Heart right ventricle (tissue), 16 donors: ENCODE measurements around the gene JMJD7. TPM values are rescaled to one million over a fixed set of nuclear protein-coding genes. Genes with fewer than 3 reads are reported as not detected.

Source experiments
- ATAC-seq, 8 donors: fragments of 200-7000 bp; cut with Tn5 transposase; one replicate each; pipeline ENCODE4 v1.9.1; 2020; ENCODE audit warnings: mild to moderate bottlenecking in 8 of 8, moderate library complexity in 8 of 8, moderate number of reproducible peaks in 1 of 8
- DNase-seq, 2 donors: peaks; one replicate each; pipeline ENCODE4 v3.0.0-alpha.2; 2020
- H3K27ac ChIP-seq, 10 donors: fragments of 200-600 bp; sonication (generic) in 2 of 10; one replicate each; pipeline versions ENCODE4 v1.5.0 to v1.8.0; 2020 to 2022; ENCODE audit warnings: mild to moderate bottlenecking in 3 of 10
- H3K27me3 ChIP-seq, 7 donors: fragments of 200-600 bp; one replicate each; pipeline ENCODE4 v1.8.0; 2021 to 2022; ENCODE audit warnings: mild to moderate bottlenecking in 2 of 7
- H3K36me3 ChIP-seq, 9 donors: fragments of 200-600 bp; sonication (generic) in 1 of 9; one replicate each; pipeline versions ENCODE4 v1.5.0 to v1.8.0; 2020 to 2022; ENCODE audit warnings: mild to moderate bottlenecking in 2 of 9
- H3K4me1 ChIP-seq, 9 donors: fragments of 200-600 bp; sonication (generic) in 1 of 9; one replicate each; pipeline versions ENCODE4 v1.5.0 to v1.8.0; 2020 to 2022; ENCODE audit warnings: mild to moderate bottlenecking in 4 of 9
- H3K4me3 ChIP-seq, 10 donors: fragments of 200-600 bp; sonication (generic) in 2 of 10; one replicate each; pipeline versions ENCODE4 v1.5.0 to v1.8.0; 2020 to 2022; ENCODE audit warnings: mild to moderate bottlenecking in 7 of 10, moderate library complexity in 2 of 10
- H3K9me3 ChIP-seq, 11 donors: fragments of 200-600 bp in 10 of 11; sonication (generic) in 2 of 11; one replicate each; pipeline versions ENCODE4 v1.5.0 to v1.8.0; 2013 to 2022; ENCODE audit warnings: mild to moderate bottlenecking in 2 of 11, control low read depth in 1 of 11, moderate library complexity in 1 of 11
- CTCF ChIP-seq, 9 donors: fragments of 200-600 bp; sonication (generic) in 2 of 9; IDR thresholded peaks; one replicate each; pipeline versions ENCODE4 v1.5.0 to v1.8.0; 2021 to 2022; ENCODE audit warnings: antibody characterized with exemption in 9 of 9, mild to moderate bottlenecking in 5 of 9, moderate library complexity in 1 of 9
- WGBS, 2 donors: extraction: QIAGEN DNeasy Blood & Tissue Kit; methylation state at CpG; one replicate each; pipeline ENCODE4 v1.1.7; 2013; ENCODE audit warnings: inconsistent platforms in 1 of 2; 5-methylcytosine and 5-hydroxymethylcytosine counted together
- intact Hi-C, 10 donors: fragments of 100-400 bp; cut with DNase I; formaldehyde crosslinking; loops; one replicate each; pipeline versions ENCODE4 v1.11.1 to v1.14.2; 2022
- polyA plus RNA-seq, 2 donors: library from polyadenylated mRNA; stranded (reverse); fragments of 200-250 nt; gene quantifications; one replicate each; pipeline ENCODE4 v1.2.3, GENCODE V29; 2013
- total RNA-seq, 10 donors: library from RNA; stranded (reverse); fragmentation: NEBNext Ultra II Directional in 3 of 10; extraction: Animal tissue kit (Norgen Biotek cat#: 25700) in 3 of 10; gene quantifications; one replicate each; pipeline versions ENCODE4 v1.2.1 to v1.2.4, GENCODE V29; 2021 to 2023
- donor health status: Arrhythmogenic right ventricular cardiomyopathy.
- donor health status: ischemic (EF 13 %, LVEDD 7.1; RV severe dilation, severe dysfunction).
- donor health status: healthy with polysubstance abuse.
- donor health status: DM: no; HTN: yes; CAD: no.
- donor health status: DM: no; HTN: no; CAD: no.
- donor health status: ischemic (EF 25% LVEDD 6.9; RV normal size, moderate dysfunction).
- donor health status: ischemic (EF 25% LVEDD 5.7; RV mildly dilated, moderate dysfunction).
- donor health status: healthy.
- donor health status: DM: yes; HTN: yes; CAD: no.
- donor health status: Ischemic cardiomyopathy.
- donor health status: ischemic (EF 35%, LVEDD 5.7; RV mildly dilated, moderate dysfunction).
- donor health status: nonischemic (EF 11% LVEDD 7.7; RV severe dilation, severe dysfunction).
- donor health status: DM: yes; HTN: yes; CAD: no.
- donor health status: PGD.
- donor health status: ischemic (EF 29% LVEDD 5.4; RV normal size, mild dysfunction).
- donor health status: nonischemic (EF 23%, LVEDD 6.1; RV moderate dilation, normal function).

JMJD7 gene
- total and polyA plus RNA-seq, 12 donors, result 8.6 to 23.0 (median 12.9) TPM

- no peaks in the 10 kb centered on the region for H3K9me3 ChIP-seq
- ATAC-seq (no peak), DNase-seq (no peak)
- TF ChIP-seq CTCF (IDR thresholded peaks at IDR 0.05), result no peak
- no peak overlapping the region for H3K4me3 ChIP-seq
- H3K4me1 ChIP-seq, result peaks cover 0 to 36% (median 27%) of the 10 kb centered on the region in 9 donors
- H3K36me3 ChIP-seq, result peaks cover 0 to 32% (median 0%) of the 10 kb centered on the region in 9 donors
- WGBS, 2 donors, result 89 to 93% methylated on average over 10 of the region's 10 CpGs
- intact Hi-C loops, result loop anchor here in 3 of 10 donors (5.0 to 10.0 kb wide), 2 partner anchors 60 to 73 kb away; partner anchors contain the start of gene SPTBN5 (in 1 of the 3)
- H3K27me3 ChIP-seq, result no peaks in the 10 kb centered on the region
- no peak overlapping the region for H3K27ac ChIP-seq
These were observed 4.3 kb downstream of the JMJD7 start for GRCh38 chr15:41832208-41832607.

GRCh38 chr15:41832875-41833274 lies 5.0 kb downstream of the JMJD7 start:
- intact Hi-C loops, result loop anchor here in 3 of 10 donors (5.0 to 10.0 kb wide), 2 partner anchors 59 to 72 kb away; partner anchors contain the start of gene SPTBN5 (in 1 of the 3)
- Histone ChIP-seq H3K4me1 (peaks cover 0 to 32% (median 23%) of the 10 kb centered on the region in 9 donors), H3K27me3 (no peaks in the 10 kb centered on the region), H3K27ac (no peak overlapping the region), H3K9me3 (no peaks in the 10 kb centered on the region), H3K36me3 (peaks cover 0 to 39% (median 0%) of the 10 kb centered on the region in 9 donors), H3K4me3 (no peak overlapping the region)
- WGBS, 2 donors, result 82 to 91% methylated on average over 3 of the region's 3 CpGs
- ATAC-seq, result no peak
- no peak for DNase-seq
- no peak for TF ChIP-seq CTCF (IDR thresholded peaks at IDR 0.05)

GRCh38 chr15:41834096-41834495 lies 6.2 kb downstream of the JMJD7 start:
- H3K27me3 ChIP-seq, result no peaks in the 10 kb centered on the region
- 87% methylated on average over 3 of the region's 3 CpGs for WGBS, 2 donors
- no peaks in the 10 kb centered on the region for H3K9me3 ChIP-seq
- DNase-seq, result no peak
- TF ChIP-seq CTCF (IDR thresholded peaks at IDR 0.05), result no peak
- ATAC-seq, result no peak
- peaks cover 0 to 42% (median 0%) of the 10 kb centered on the region in 9 donors for H3K36me3 ChIP-seq
- intact Hi-C loops, result loop anchor here in 3 of 10 donors (5.0 to 10.0 kb wide), 2 partner anchors 58 to 71 kb away; partner anchors contain the start of gene SPTBN5 (in 1 of the 3)
- H3K4me3 ChIP-seq, result no peak overlapping the region
- no peak overlapping the region for H3K27ac ChIP-seq
- peaks cover 0 to 25% (median 19%) of the 10 kb centered on the region in 9 donors for H3K4me1 ChIP-seq

- 46 to 48% methylated on average over 6 of the region's 6 CpGs for WGBS, 2 donors
- no peak for DNase-seq
- no peak overlapping the region for H3K4me3 ChIP-seq
- H3K9me3 ChIP-seq, result no peaks in the 10 kb centered on the region
- no peaks in the 10 kb centered on the region for H3K27me3 ChIP-seq
- H3K36me3 ChIP-seq, result peaks cover 0 to 46% (median 4%) of the 10 kb centered on the region in 9 donors
- H3K27ac ChIP-seq, result no peak overlapping the region
- peaks cover 0 to 20% (median 12%) of the 10 kb centered on the region in 9 donors for H3K4me1 ChIP-seq
- no peak for TF ChIP-seq CTCF (IDR thresholded peaks at IDR 0.05)
- ATAC-seq, result no peak
- intact Hi-C loops, result loop anchor here in 3 of 10 donors (5.0 to 10.0 kb wide), 2 partner anchors 61 to 69 kb away; no protein-coding TSS in a partner anchor
These were observed 8.2 kb downstream of the JMJD7 start for GRCh38 chr15:41836073-41836472.
